Glomerular visceral epithelial cell (primary cell): ENCODE results near the gene SLF1.
A peak's percentile ranks its signal among the peaks of the same experiment; 100 is the strongest.

Experiments used
- DNase-seq: peaks from one replicate; pipeline ENCODE4 v3.0.0-alpha.2; 2016; ENCODE audit errors: extremely low spot score

The SLF1 gene

GRCh38 chr5:94661086-94661485 lies 42.6 kb downstream of the SLF1 start:
- DNase-seq, result no peak

- no peak for DNase-seq
Observed at GRCh38 chr5:94667937-94668336, 49.5 kb downstream of the SLF1 start.

GRCh38 chr5:94670726-94671125 lies 52.3 kb downstream of the SLF1 start:
- no peak for DNase-seq

GRCh38 chr5:94672746-94673145 lies 54.3 kb downstream of the SLF1 start:
- DNase-seq, result no peak

GRCh38 chr5:94674490-94675382 lies 56.3 kb downstream of the SLF1 start:
- DNase-seq, result peak; percentile 11

GRCh38 chr5:94675965-94676618 lies 57.6 kb downstream of the SLF1 start:
- no peak for DNase-seq

- no peak for DNase-seq
Observed at GRCh38 chr5:94682814-94683520, 64.5 kb downstream of the SLF1 start.

GRCh38 chr5:94689908-94690307 lies 71.4 kb downstream of the SLF1 start:
- no peak for DNase-seq

- no peak for DNase-seq
Observed at GRCh38 chr5:94690778-94691177, 72.3 kb downstream of the SLF1 start.

- no peak for DNase-seq
Observed at GRCh38 chr5:94691291-94691690, 72.8 kb downstream of the SLF1 start.

- DNase-seq, result peak; percentile 81
Observed at GRCh38 chr5:94691949-94692348, 73.5 kb downstream of the SLF1 start.

- DNase-seq, result no peak
Observed at GRCh38 chr5:94692581-94692980, 74.1 kb downstream of the SLF1 start.

GRCh38 chr5:94693043-94693822 lies 74.8 kb downstream of the SLF1 start:
- DNase-seq, result peak; percentile 26

- no peak for DNase-seq
Observed at GRCh38 chr5:94693845-94694370, 75.4 kb downstream of the SLF1 start.

- no peak for DNase-seq
Observed at GRCh38 chr5:94694671-94695070, 76.2 kb downstream of the SLF1 start.

GRCh38 chr5:94698197-94698596 lies 79.7 kb downstream of the SLF1 start:
- no peak for DNase-seq

GRCh38 chr5:94699562-94699961 lies 81.1 kb downstream of the SLF1 start:
- DNase-seq, result no peak

GRCh38 chr5:94700592-94700991 lies 82.1 kb downstream of the SLF1 start:
- no peak for DNase-seq

- DNase-seq, result no peak
Observed at GRCh38 chr5:94702729-94703128, 84.3 kb downstream of the SLF1 start.

- DNase-seq, result peak; percentile 25
Observed at GRCh38 chr5:94705427-94705826, 87.0 kb downstream of the SLF1 start.

- no peak for DNase-seq
Observed at GRCh38 chr5:94707359-94707758, 88.9 kb downstream of the SLF1 start.

GRCh38 chr5:94709277-94709676 lies 90.8 kb downstream of the SLF1 start:
- DNase-seq, result no peak
